Inflammatory macrophage (primary cell): ENCODE data around the gene PMFBP1.

Source experiments
- DNase-seq, 2 donors: peaks; one replicate each; pipeline ENCODE4 v3.0.0-alpha.2; 2020 to 2022

Gene PMFBP1

GRCh38 chr16:72182976-72183375, 11.0 kb upstream of the PMFBP1 start:
- DNase-seq: peak; percentile 26 to 28

DNA sequence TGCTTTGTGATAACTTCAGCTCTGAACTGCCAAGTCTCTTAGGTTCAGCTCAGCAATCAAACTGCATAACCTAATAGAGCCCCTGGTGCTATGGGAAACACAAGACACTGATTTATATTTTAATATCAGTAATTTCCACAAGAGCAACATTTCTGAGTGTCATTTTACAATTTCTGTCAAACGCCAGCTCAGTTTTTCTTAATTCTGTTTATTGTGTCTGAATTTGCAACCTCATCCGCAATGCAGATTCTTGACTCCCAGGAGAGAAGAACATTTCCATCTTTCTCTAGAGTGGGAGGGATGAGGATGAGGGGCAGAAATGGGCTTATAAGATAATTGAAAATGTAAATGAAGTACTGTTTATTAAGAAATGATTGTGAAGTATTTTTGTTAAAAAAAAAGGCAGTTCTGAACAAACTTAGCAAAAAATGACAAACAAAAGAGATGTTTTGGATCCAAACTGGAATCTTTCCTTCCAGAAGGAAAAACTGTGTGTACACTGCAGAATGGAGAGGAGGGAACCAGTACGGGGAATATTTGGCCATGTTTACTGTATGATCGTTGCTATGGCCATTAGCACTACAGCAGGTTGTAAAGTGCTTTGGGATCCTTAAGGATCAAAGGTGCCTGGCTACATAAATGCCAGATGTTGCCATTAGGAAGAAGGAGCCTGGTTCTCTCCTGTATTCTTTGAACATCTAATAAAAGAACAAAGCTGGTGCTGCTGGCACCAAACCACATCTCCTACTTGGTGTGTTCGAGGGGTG, 7.4 kb upstream of the PMFBP1 start:
- no peak for DNase-seq

- peak in 1 of 2 donors; percentile 25 for DNase-seq
Observed at GRCh38 chr16:72174726-72175125, 2.8 kb upstream of the PMFBP1 start.

DNA sequence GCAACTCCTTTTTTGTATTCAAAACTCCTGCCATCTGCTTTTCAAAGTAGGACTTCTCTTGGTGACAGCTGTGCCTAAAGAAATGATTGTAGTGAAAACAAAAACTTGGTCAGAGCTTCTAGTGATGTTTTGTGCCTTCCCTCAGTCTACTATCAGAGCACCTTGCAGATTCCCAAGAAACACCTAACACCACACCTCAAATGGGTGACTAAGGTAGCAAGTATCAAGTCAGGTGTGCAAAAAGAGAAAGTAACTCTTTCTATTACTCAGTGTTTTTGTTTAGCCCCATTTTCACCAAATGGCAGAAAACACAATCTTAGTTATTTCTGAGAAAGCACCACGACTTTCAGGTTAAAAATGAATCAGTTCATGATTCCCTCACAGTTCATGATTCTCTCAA, 2.0 kb upstream of the PMFBP1 start:
- no peak for DNase-seq

DNA sequence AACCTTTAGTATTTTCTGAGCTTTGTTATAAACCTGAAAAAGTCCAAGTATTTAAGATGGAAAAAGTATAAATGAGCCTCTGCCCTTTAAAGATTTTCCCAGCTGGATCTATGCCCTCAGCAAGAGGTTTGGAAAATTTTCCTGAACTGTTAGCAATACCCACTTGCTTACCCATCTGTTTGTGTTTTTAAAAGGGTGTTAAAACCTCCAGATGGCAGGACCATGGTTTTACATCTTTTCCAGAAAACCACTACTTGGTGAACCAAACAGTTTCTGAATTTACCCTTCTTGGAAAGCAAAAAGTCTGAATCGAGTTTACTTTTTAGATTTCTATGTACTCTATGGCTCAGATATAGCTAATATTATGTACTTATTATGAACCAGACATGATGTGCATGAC, 719 bp downstream of the PMFBP1 start:
- no peak for DNase-seq

- DNase-seq: no peak
Observed at GRCh38 chr16:72169708-72170107, 2.2 kb downstream of the PMFBP1 start.

DNA sequence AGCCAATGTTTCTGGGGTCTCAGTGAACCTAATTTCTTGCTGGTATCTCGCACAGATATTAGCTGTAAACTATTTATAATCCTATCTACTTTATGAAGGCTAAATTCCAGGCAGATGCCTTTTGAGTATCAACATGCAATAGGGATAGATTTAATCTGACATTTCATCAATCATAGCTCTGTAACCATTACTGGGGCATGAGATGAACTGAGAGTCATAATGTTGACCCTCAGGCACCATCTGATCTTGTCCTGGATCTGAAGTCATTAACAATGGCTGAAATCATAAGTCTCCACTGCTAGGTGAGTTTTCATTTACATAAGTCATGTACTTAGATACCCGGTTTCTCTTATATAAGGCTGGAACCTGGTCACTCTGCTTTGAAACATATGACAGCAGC, 3.6 kb downstream of the PMFBP1 start:
- no peak for DNase-seq

DNA sequence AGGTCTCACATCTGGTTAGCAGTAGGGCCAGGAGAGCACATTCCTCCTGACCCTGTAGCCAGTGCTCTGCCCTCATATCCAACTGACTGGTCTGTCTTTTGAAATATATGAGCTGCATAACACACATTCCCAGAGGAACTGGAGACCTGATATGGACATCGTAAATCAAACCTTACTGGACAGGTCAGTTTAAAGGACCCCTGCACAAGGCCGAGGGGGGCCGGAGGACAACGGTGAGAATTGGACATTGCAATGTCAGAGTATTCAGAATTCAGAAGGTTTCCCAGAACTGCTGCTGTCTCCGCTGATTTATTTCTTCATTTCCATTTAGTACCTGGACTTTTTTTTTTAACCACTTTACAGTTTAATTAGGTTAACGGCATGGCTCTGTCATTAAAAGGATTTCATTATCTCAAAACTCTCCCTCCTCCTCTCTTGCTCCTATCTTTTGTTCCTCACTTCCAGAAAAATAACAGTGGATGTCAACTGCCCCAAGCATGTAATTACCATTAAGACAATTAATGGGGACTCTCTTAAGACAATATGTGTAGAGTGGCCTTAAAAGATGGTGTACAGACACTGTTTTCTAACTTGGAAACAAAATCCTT, 4.9 kb downstream of the PMFBP1 start:
- DNase-seq: no peak

GRCh38 chr16:72166151-72166550, 5.8 kb downstream of the PMFBP1 start:
- peak; percentile 58 to 62 for DNase-seq

DNA sequence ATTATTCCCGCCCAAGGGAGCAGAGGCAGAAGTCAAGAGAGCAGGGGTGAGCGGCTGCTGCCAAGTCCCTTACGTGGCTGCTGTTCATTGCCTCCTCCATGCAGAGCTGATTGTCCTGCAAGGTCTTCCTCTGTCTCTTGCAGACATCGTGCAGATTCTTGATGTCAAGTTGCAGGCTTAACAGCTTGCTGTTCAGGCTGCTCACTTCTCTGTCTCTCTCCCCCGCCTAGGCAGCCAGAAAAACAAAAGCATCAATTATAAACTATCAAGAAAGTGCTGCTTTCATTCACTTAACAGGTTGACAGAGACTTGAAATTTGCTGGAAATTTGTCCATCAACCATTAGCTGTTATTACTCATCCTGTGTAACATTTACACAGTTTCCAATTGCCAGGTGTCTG, 7.3 kb downstream of the PMFBP1 start:
- no peak for DNase-seq

GRCh38 chr16:72162105-72162692, 9.8 kb downstream of the PMFBP1 start:
- DNase-seq: no peak

- no peak for DNase-seq
Observed at GRCh38 chr16:72159801-72160200, 12.2 kb downstream of the PMFBP1 start.

GRCh38 chr16:72159386-72159785, 12.6 kb downstream of the PMFBP1 start:
- DNase-seq: no peak

DNA sequence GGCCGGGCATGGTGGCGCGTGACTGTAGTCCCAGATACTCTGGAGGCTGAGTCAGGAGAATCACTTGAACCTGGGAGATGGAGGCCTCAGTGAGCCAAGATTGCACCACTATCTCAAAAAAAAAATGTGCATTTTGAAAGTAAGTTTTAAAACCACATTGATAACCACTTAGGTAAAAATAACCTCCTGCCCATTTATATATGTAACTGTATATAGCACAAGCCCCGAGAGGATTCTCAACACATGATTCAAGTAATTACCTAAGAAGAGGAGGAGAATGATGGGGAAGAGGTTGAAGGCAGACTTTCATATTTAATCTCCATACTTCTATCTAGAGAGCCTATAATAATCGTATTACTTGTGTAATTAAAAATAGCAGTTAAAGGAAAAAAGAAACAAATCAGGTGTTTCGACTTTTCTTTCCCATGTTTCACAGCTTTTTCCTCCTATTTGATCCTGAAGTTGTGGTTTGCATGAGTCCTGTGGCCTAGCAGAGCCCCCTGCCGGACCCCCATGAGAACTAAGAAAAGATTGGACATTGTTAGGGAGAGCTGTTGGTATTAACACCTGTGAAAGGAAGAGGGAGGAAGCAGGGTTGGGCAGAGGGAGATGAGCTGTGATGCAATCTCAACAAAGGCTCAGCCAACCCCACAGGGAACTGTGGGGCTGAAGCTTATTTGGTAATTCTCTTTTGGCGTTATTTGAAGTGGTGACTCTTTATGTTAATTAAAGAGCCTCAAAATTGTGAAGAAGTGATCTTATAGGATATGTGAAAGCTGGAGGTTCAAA, 22.1 kb downstream of the PMFBP1 start:
- no peak for DNase-seq

DNA sequence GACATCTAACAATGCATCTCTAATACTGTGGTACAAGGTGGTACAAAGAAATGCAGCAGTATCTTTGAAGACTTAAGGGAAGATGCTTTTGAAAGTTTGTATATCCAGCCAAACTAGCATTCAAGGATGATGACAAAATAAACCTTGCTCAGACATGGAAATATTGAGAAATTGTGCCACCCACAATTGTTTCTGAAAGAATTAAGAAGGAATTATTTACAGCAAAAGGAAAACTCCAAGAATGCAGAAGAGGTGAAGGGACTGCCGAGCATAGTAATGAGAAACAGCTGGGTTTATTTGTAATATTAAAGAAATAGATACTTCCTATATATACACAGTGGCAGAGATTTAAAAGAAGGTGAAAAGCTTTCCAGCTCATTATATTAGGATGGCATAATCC, 29.5 kb downstream of the PMFBP1 start:
- DNase-seq: peak; percentile 16 to 46

- DNase-seq: no peak
Observed at GRCh38 chr16:72139908-72140307, 32.0 kb downstream of the PMFBP1 start.

GRCh38 chr16:72138064-72138572, 33.8 kb downstream of the PMFBP1 start:
- no peak for DNase-seq

DNA sequence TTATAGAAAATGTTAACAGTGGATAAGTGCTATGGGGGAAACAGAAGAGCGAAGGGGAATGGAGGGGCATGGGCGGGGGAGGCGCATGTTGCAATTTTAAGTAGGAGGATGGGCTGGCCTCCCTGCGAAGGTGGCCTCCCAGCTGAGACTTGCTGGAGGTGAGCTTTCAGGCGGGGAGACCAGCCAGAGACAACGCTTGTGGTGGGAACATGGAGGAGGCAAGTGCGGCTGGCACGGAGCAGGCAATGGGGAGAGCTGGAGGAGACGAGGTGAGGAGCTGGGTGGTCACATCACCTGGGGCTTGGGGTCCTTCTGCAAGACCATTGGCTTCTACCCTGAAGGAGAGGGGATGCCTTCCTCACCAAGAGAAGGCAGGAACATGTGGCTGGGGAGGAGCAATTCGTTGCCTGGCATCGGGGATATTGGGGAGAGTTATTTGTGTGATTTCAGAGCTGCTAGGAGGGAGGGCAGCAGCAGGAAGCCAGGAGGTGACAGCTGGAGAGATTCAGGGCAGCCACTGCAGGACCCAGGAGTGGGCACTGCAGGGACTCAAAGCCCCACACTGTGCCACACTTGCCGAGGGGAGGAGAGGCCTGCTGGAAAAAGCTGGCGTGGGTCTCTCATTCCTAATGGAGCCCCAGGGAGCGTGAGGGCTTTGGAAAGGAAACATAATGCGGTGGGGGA, 34.4 kb downstream of the PMFBP1 start:
- no peak for DNase-seq

- DNase-seq: no peak
Observed at GRCh38 chr16:72134507-72134906, 37.4 kb downstream of the PMFBP1 start.

GRCh38 chr16:72132726-72133125, 39.2 kb downstream of the PMFBP1 start:
- DNase-seq: peak; percentile 58 to 59

GRCh38 chr16:72131036-72131435, 40.9 kb downstream of the PMFBP1 start:
- peak; percentile 94 to 98 for DNase-seq

- peak; percentile 51 to 76 for DNase-seq
Observed at GRCh38 chr16:72129976-72130656, 41.8 kb downstream of the PMFBP1 start.
